Stimulated activated CD8-positive, alpha-beta memory T cell treated with anti-CD3 and anti-CD28 coated beads, Interleukin-7, amount 100 ng/mL, for 4 hours (primary cell): ENCODE data around the gene DCLRE1A.

ENCODE experiments used
- DNase-seq, 2 donors: peaks; one replicate each; pipeline ENCODE4 v3.0.0-alpha.2; 2020; ENCODE audit warnings: low read depth in 2 of 2

DCLRE1A gene

DNA sequence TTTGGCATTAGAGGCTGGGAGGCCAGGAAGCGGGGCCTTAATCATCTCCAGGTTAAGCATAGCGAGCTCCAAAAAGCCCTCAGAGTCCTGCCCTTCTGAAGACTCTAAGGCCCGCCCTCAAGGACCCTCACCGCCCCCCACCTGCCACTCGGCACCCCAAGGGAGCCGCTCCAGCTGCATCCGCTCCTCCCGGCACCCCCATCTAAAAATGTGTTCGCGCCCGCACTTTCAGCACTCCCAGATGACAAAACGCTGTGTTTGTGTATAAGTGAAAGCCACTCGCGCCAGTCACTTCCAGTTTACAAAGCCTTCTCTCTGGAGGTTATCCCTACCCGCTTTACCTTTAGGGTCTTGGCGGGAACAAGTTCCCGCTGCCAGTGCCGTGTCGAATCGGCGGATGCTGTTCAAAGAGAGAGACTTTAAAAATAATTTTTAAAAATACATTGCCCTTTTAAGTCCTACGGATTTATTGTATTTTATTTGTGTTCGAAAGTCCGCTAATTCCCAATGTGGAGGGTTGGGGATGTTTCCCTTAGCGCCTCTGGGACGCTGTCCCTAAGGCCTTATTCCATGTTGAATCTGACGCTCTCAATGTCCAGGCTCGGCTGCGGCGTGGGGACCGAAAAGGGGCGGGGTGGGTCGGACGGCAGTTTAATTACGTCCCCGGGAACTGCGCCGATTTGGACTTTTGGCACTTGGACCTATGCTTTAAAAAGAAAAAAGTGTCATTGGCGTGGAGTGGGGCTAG is at the start of gene DCLRE1A, which contains the start of gene NHLRC2:
Gene DCLRE1A, minus strand, starts transcription at position 70 of the 748 bp plus-strand sequence. CDS start 900 bp downstream, outside the sequence.
Gene NHLRC2, plus strand, starts transcription at position 649 of the 748 bp plus-strand sequence. CDS start 212 bp downstream, outside the sequence.
- peak; percentile 40 to 55 for DNase-seq

DNA sequence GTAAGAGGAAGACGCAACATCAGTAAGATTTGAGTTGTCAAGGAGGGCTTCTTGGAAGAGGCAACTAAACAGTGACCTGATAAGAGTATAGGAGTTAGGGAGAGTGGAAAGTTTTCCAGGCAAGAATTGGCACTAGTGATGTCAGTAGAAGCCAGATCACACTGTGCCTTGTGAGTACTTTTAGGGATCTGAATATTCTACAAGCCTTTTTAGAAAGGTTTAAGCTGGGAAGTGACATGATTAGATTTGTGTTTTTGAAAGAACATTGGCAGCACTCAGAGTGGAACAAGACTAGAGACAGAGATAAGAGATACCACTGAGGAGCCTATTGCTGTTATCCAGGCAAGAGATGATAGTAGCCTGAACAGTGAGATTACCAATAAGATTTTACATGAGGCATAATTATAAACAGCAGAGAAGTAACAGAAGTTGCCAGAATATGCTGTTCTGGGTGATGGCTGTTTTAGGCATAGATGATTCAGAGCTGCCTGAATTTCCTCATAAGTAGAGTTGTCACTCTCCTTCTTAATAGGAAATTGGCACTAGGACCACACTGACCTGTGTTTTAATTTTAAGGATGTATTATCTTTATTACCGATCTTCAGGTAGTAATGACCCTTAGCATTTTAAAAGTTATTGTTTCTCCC is 46.2 kb upstream of the DCLRE1A start:
- DNase-seq = no peak

DNA sequence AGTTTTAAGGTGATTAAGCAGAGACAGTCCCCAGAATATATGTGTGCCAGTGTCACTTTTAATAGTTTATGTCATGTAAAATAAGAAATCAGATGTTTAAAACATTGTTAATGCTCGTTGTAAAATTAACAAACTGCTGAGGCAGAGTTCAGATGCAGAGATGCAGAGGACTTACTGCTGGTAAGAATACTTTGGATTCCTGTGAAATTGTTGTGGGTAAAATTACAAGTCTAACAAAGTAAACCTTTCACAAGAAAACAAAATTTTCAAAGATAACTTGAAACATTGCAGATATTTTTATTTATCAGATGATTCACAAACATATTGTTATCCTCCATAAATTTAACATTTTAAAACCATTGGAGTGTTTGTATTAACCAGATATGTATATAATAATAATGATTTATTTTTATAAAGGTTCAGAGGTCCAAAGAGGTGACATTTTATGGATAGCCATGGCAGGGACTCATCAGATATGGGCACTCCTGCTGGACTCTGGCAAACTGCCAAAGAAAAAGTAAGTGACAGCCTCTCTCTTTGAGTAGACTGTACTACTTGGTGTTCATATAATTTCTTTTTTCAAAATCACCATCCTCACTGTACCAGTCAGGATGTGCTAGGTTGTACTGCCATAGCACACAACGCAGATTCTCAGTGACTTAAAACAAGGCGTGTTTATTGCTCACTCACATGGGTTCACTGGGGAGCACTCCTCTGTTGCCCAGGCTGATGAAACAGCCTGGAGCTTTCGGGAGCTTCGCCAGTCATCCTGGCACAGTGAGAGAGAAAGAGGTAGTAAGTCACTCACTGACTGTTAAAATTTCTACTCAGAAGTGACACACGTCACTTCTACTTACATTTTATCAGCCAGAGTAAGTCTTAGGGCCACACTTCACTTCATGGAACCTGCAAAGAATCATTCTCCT is 44.1 kb upstream of the DCLRE1A start:
- DNase-seq = no peak

DNA sequence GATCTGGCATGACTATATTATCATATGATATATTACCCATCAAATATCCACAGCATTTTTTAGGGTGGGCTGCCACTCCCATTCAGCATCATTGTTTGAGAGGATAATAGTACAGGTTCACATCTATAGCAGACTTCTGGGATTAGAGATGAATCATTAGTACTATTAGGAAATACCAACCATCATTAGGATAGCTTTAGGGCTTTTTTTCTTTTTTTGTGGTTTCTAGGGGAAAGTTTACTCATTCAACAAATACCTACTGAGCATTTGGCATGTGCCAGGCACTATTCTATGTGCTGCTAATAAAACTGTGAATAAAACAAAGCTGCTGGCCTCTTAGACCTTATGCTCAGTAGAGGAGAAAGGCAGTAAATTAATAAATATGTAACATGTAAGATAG is 41.1 kb upstream of the DCLRE1A start:
- DNase-seq = no peak

DNA sequence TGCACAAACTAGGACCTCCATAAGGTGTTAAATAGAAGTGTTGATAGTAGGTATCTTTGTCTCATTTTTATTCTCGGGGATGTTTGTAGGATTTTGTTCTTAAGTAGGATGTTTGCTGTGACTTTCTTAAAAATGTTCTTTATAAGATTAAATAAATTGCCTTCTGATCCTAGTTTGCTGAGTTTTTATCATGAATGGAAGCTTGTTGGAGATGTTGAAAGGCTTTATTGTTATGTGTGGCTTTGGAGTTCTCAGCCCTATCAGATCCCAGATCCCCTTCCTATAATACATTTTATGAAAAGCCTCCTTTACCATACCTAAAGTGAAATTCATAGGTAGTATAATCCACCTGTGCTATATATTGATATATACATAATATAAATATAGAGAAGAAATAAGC is 40.7 kb upstream of the DCLRE1A start:
- no peak for DNase-seq

DNA sequence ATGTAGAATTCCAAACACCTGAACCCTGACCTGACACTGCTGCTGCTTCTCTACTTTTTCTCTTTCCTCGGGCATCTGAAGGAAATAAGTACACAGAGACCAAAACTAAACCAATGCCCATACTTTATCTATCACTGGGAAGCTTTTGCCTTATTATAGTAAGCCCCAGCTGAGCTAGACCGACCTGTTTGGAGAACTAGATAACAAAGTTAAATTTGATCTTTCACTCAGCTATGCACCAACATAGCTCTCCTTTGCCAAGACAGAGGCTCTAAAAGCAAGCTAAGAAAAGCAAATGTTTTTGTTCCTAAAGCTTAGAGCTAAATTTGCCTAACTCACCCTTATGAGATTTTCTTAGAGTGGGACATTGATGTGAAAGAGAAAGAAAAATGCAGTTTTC is 39.7 kb upstream of the DCLRE1A start:
- DNase-seq = no peak

DNA sequence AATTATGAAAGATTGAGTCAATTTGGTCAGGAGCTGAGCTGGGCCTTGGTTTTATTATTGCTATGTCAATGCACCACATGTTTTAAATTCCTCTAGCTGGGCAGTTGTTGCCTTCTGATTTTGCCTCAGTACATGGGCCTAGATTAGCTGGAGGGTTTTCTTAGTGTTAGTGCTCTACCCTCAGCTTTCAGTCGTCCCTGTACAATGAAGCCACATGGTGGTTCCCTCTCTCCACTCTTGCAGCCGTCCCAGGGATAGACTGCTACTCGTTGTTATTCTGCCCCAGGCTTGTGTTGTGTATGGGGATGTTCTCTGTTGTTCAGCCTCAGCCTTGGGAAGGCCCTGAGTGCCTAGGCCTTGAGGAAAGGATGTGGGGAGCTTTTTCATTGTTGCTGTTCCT is 37.6 kb upstream of the DCLRE1A start:
- DNase-seq = no peak

DNA sequence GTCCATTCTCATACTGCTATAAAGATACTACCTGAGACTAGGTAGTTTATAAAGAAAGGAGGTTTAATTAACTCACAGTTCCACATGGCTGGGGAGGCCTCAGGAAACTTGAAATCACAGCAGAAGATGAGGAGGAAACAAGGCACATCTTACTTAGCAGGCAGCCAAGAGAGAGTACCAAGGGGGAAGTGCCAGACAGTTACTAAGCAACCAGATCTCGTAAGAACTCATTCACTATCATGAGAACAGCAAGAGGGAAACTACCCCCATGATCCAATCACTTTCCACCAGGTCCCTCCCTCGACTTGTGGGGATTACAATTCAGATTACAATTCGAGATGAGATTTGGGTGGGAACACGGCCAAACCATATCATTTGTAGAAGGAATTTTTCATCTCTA is 36.9 kb upstream of the DCLRE1A start:
- no peak for DNase-seq

DNA sequence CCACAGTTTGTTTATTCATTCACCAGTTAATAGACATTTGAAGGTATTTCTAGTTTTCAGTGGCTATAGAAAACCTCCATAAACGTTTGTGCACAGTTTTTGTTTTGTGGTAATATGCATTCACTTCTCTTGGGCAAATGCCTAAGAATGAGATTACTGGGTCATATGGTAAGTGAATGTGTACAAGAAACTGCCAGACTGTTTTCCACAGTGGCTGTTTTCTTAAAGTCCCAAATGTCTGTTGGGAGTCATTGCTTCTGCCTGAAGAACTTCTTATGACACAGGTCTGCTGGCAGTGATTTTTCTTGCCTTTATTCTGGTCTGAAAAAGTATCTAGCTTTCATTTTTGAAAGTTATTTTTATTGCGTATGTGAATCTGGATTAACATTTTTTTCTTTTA is 36.0 kb upstream of the DCLRE1A start:
- no peak for DNase-seq

DNA sequence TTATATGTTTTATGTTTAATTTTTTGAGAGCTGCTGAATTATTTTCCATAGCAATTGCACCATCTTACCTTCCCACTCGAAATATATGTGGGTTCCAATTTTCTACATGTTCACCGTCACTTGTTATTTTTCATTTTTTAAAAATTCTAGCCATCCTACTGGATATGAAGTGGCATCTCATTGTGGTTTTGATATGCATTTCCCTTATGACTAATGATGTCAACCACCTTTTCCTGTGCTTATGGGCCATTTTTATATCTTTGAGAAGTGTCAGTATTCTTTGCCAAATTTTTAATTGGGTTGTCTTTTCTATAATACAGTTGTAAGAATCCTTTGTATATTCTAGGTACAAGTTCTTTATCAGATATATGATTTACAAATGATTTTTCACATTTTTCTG is 28.4 kb upstream of the DCLRE1A start:
- no peak for DNase-seq

DNA sequence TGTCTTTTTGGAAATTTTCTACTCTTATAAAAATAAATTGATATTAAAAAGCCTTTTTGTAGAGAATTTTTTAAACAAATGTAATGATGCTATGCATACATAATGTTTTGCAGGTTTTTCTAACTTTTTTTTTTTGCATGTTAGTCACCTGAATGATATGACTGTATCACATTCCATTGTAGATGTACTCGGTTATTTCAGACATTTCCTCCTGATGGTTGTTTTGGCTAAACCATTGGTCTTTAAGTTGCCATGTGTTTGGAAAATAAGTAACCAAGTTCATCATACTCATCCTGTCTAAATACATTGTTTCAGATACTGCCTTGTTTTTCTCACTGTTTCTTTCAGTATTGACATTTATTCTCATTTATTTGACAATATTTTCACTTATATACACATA is 26.4 kb upstream of the DCLRE1A start:
- no peak for DNase-seq

DNA sequence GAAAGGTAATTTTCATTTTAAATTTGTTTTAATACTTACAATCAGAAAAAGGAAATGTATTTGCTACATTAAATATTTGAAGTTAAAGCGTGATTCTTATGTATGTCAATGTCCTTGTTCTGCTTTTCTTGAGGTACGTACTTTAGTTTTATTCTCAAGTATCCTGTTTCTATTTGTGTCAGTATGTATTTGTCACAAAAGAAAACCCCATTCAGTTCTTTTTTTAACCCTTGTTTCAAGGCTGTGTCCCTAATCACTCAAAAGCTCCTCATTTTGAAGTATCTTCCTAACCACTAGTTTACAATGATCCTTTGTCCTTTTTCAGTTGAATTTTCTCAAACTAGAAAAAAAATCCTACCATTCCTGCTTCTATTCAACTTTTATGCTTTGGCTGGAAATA is 25.8 kb upstream of the DCLRE1A start:
- DNase-seq = no peak

DNA sequence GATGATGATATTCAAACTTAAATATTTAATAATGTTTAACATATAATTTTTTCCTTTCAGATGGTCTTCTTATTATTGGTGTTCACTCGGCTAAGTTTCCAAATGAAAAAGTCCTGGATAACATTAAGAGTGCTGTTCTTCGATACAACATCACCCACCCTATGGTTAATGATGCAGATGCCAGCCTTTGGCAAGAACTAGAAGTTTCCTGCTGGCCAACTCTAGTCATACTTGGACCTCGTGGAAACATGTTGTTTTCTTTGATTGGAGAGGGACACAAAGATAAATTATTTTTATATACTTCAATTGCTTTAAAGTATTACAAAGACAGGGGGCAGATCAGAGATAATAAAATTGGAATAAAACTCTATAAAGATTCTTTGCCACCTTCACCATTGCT is 22.6 kb upstream of the DCLRE1A start:
- no peak for DNase-seq

DNA sequence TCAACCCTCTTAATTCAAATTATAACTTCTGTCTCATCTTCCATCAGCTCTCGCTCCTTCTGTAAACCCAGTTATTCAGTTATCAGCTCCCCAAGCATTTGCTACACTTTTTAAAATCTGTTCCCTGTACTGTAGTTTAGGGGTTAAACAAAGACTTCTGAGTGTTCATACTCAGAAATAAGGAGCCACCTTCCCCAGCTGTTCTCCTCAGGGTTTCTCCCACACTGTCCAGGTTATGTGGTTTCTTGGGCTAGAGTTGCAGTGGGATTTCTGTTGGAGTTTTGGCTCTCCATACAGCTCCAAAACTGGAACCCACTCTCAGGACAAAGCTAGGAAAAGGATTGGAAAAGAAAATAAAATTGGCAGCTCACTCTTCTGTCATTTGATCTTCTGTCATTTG is 21.3 kb upstream of the DCLRE1A start:
- no peak for DNase-seq

DNA sequence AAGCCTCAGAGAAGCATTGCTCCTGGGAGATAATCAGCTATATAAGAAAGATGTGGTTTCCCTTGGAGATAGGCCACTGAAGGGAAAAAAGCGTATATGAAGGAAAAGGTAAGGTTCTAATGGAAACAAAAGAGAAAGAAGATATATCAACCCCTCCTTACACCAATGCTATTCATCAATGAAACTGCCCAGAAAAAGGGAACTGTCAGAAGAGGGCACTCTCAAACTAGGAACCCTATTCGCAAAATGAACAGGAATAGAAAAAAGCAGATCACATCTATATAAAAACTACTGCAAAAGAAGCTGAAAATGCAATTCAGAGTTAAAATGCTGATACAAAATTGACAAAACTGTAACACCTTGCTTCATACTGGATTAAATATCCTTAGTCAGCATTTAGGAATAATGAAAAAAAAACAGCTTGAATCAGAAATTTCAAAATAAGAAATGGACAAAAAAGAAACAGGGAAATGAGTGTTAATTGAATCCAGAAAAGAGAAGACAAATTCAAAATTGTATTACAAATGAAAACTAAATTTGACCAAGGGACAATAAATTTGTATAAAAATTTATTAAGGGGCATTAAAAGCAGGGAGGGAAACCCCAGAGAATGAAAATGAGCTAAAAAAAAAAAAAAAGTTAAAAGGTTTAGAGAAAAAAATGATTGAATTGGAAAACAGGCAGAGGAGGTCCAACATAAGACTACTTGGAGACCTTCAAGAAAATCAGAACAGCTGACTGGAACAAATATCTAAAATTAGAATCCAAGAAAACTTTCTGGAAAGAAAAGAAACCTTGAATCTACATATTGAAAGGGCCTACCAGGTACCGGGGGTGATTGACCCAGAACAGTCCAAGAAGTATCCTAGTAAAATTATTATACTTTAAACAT is 18.5 kb upstream of the DCLRE1A start:
- no peak for DNase-seq

DNA sequence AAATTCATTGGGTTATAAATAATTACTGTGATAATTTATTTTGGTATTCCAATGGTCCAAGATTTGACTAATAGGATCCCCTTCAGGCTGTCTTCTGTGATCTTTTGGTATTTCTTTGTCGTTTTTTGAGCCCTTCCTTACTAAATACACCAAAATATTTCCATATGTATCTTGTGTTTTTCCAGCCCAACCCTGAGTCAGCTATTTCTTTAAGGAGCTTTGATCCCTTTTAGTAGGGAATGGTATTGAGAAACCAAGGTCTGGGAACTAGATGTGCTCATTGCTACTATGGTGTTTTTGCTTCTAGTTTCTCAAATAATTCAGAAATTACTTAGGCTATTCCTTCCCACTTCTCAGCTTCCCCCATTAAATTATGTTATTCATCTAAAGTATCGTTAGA is 15.9 kb upstream of the DCLRE1A start:
- DNase-seq = no peak

DNA sequence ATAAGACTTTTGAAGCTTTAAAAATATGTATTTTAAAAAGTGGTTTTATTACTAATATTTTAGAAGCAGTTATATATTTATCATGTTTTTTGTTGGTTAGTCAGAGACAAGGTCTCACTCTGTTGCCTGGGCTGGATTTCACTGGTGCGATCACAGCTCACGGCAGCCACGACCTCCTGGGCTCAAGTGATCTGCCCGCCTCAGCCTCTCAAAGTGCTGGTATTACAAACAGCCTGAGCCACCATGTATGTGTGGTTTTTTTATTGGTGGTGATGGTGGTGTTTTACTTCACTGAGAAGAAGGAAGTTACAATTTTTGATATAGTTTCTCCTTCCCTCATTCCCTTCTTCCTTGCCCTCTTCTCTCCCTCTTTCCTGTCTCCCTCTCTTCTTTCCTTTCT is 14.0 kb upstream of the DCLRE1A start:
- DNase-seq = no peak

DNA sequence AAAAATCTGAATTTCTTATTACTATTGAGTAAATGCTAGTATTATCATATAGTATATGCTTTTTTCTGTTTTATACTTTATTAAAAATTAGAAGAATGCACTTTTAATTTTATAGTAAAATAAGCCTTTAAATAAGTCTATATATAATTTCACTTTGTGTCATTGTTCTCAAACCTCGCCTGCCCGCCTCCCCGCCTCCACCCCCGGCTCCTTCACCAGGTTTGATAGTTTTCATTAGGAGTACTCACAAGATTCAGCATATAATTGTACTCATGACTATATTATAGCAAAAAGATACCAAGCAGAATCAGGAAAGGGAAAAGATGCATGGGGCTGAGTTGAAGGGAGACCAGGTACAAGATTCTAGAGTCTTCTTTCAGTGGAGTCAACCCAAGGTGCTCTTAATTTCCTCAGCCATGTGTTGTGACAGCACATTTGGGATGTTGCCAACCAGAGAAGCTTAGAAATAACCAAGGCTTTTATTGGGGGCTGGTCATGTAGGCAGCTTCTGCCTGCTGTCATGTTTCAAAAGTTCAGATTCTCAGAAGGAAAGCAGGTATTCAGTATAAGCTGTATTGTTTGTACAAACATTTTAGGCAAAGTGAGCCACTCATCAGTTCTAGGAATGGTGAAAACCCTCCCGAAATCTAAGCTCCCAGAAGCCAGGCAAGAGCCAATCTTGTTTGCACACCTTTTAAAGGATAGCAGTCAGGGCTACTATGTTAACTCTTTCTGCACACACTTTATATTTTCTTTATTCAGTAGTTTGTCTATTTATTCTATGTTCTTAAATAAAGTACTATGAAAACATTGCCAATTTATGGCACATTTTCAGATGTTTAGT is 12.9 kb upstream of the DCLRE1A start:
- no peak for DNase-seq

DNA sequence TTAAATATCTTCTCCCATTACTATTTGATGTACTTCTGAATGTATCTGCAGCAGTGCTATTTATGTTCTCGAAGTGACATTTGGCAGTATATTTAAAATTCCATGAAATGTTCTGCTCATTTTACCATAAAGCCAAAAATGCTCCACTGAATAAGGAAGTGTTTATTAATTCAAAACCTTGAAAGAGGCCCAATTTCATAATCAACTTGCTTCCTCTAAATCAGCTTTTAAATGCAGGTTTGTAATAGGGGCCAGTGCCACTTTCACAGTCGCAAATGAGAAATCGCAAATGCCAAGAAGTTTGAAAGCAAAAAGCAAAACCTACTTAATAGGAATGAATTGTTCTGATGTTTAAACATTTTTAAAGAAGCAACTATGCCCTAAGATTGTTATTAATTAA is 12.0 kb upstream of the DCLRE1A start:
- no peak for DNase-seq

DNA sequence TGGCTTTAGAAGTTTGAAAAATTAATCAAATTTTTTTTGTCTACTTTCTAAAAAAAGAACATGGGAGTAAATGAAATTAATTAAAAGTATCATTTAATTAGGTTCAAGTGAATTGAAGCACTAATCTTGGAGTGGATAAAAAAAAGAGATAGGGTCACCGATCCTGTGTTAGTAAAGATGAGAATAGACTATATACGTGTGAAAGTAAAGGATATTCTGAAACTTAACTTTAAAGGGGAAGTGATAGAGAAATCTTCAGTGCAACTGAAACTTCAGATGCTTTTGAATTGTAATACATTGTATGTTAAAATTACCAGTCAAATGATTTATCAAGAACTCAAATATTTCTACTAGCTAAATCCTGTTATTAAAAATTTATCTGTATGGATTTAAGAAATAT is 5.4 kb upstream of the DCLRE1A start:
- DNase-seq = no peak
